Esophagus muscularis mucosa (tissue), 4 donors: ENCODE data around the gene CYBB. TPM values are rescaled to one million over a fixed set of nuclear protein-coding genes. Genes with fewer than 3 reads are reported as not detected.

Source experiments
- DNase-seq: peaks from one replicate; pipeline ENCODE4 v3.0.0-alpha.2; 2017; ENCODE audit errors: extremely low spot score
- H3K27ac ChIP-seq, 4 donors: fragments of 200-600 bp; sonication (generic); replicated peaks in 1 of 4; 1 replicate in 3 of 4; 2 replicates in 1 of 4; pipeline ENCODE4 v1.5.1; 2016 to 2019; ENCODE audit warnings: mild to moderate bottlenecking in 1 of 4
- H3K27me3 ChIP-seq, 4 donors: fragments of 200-600 bp; sonication (generic); one replicate each; pipeline versions ENCODE4 v1.5.1 to v1.6.0; 2016 to 2019
- H3K36me3 ChIP-seq, 4 donors: fragments of 200-600 bp; sonication (generic); one replicate each; pipeline ENCODE4 v1.5.1; 2016 to 2019
- H3K4me1 ChIP-seq, 4 donors: fragments of 200-600 bp; sonication (generic); one replicate each; pipeline ENCODE4 v1.5.1; 2016 to 2019
- H3K4me3 ChIP-seq, 4 donors: fragments of 200-600 bp; sonication (generic); 1 replicate in 2 of 4; 2 replicates in 2 of 4; pipeline ENCODE4 v1.5.1; 2016 to 2019; ENCODE audit warnings: mild to moderate bottlenecking in 4 of 4, moderate library complexity in 1 of 4
- H3K9me3 ChIP-seq, 4 donors: fragments of 200-600 bp; sonication (generic); 1 replicate in 3 of 4; 2 replicates in 1 of 4; pipeline ENCODE4 v1.5.1; 2016 to 2019
- CTCF ChIP-seq, 3 experiments: fragments of 200-600 bp in 2 of 3; fragments of 450-650 bp in 1 of 3; sonication (generic) in 2 of 3; IDR thresholded peaks; one replicate each; pipeline ENCODE4 v1.5.1; 2017 to 2019; ENCODE audit warnings: antibody characterized with exemption in 3 of 3, mild to moderate bottlenecking in 2 of 3, moderate library complexity in 1 of 3
- EP300 ChIP-seq: sonication (generic); formaldehyde crosslinking; IDR thresholded peaks from one replicate; pipeline ENCODE4 v1.6.1; 2017; ENCODE audit warnings: antibody characterized with exemption
- POLR2A ChIP-seq: fragments of 450-650 bp; IDR thresholded peaks from one replicate; pipeline ENCODE4 v1.6.1; 2017; ENCODE audit warnings: antibody characterized with exemption, moderate library complexity, mild to moderate bottlenecking, low read depth
- POLR2AphosphoS5 ChIP-seq, 2 donors: sonication (generic); formaldehyde crosslinking; IDR thresholded peaks; one replicate each; pipeline ENCODE4 v1.6.1; 2017; ENCODE audit warnings: antibody characterized with exemption in 2 of 2
- WGBS: methylation state at CpG from one replicate; pipeline ENCODE4 v1.1.5; 2018; 5-methylcytosine and 5-hydroxymethylcytosine counted together
- intact Hi-C: fragments of 100-400 bp; cut with DNase I; formaldehyde crosslinking; loops from one replicate; pipeline ENCODE4 v1.15.1; 2023
- total RNA-seq, 4 donors: library from RNA; depleted of rRNA; stranded (reverse); fragments of >200 nt; gene quantifications; one replicate each; pipeline versions ENCODE4 v1.1.0 to v1.2.1, GENCODE V29; 2016

Gene CYBB
- total RNA-seq, 4 donors from 2014 or later = 11.4 to 24.5 (median 14.0) TPM

GRCh38 chrX:37781081-37781480 is 1.2 kb downstream of the CYBB start:
- H3K36me3 ChIP-seq = no peaks in the 10 kb centered on the region
- intact Hi-C loops = no loop called here
- WGBS = 91% methylated on average over 4 of the region's 4 CpGs
- no peak overlapping the region for H3K27ac ChIP-seq
- no peaks in the 10 kb centered on the region for H3K27me3 ChIP-seq
- TF ChIP-seq POLR2A (no peak), POLR2AphosphoS5 (IDR thresholded peaks at IDR 0.05) (no peak), CTCF (IDR thresholded peaks at IDR 0.05) (no peak), EP300 (no peak)
- H3K9me3 ChIP-seq = no peaks in the 10 kb centered on the region
- no peaks in the 10 kb centered on the region for H3K4me1 ChIP-seq
- H3K4me3 ChIP-seq = peak overlapping the region in 1 of 4 donors; percentile 4
- no peak for DNase-seq

GRCh38 chrX:37781814-37782213 is 2.0 kb downstream of the CYBB start:
- Histone ChIP-seq H3K27ac (no peak overlapping the region), H3K27me3 (no peaks in the 10 kb centered on the region), H3K4me3 (peak overlapping the region in 1 of 4 donors; percentile 4), H3K4me1 (no peaks in the 10 kb centered on the region), H3K36me3 (no peaks in the 10 kb centered on the region), H3K9me3 (no peaks in the 10 kb centered on the region)
- WGBS = 86% methylated on average over 3 of the region's 3 CpGs
- intact Hi-C loops = no loop called here
- no peak for TF ChIP-seq CTCF (IDR thresholded peaks at IDR 0.05)
- DNase-seq = no peak

GRCh38 chrX:37782359-37782758 is 2.5 kb downstream of the CYBB start:
- TF ChIP-seq EP300 (no peak), POLR2AphosphoS5 (IDR thresholded peaks at IDR 0.05) (no peak), CTCF (IDR thresholded peaks at IDR 0.05) (no peak)
- Histone ChIP-seq H3K36me3 (no peaks in the 10 kb centered on the region), H3K9me3 (no peaks in the 10 kb centered on the region), H3K4me3 (no peak overlapping the region), H3K4me1 (no peaks in the 10 kb centered on the region), H3K27ac (no peak overlapping the region), H3K27me3 (no peaks in the 10 kb centered on the region)
- DNase-seq = no peak
- intact Hi-C loops = no loop called here
- WGBS = 60% methylated on average over 1 of the region's 1 CpG

- WGBS = 57% methylated on average over 4 of the region's 4 CpGs
- no peak for DNase-seq
- Histone ChIP-seq H3K9me3 (no peaks in the 10 kb centered on the region), H3K36me3 (no peaks in the 10 kb centered on the region), H3K27ac (no peak overlapping the region), H3K4me3 (no peak overlapping the region), H3K27me3 (no peaks in the 10 kb centered on the region), H3K4me1 (no peaks in the 10 kb centered on the region)
- TF ChIP-seq CTCF (IDR thresholded peaks at IDR 0.05) (no peak), EP300 (no peak), POLR2A (no peak), POLR2AphosphoS5 (IDR thresholded peaks at IDR 0.05) (no peak)
- intact Hi-C loops = no loop called here
Observed at GRCh38 chrX:37783305-37783704, 3.4 kb downstream of the CYBB start.

GRCh38 chrX:37785569-37785968 is 5.7 kb downstream of the CYBB start:
- no peaks in the 10 kb centered on the region for H3K36me3 ChIP-seq
- DNase-seq = no peak
- H3K27ac ChIP-seq = no peak overlapping the region
- H3K4me3 ChIP-seq = no peak overlapping the region
- H3K9me3 ChIP-seq = no peaks in the 10 kb centered on the region
- intact Hi-C loops = no loop called here
- TF ChIP-seq POLR2A = no peak
- no peak for TF ChIP-seq CTCF (IDR thresholded peaks at IDR 0.05)
- TF ChIP-seq POLR2AphosphoS5 (IDR thresholded peaks at IDR 0.05) = no peak
- TF ChIP-seq EP300 = no peak
- H3K4me1 ChIP-seq = no peaks in the 10 kb centered on the region
- WGBS = 60% methylated on average over 3 of the region's 3 CpGs
- H3K27me3 ChIP-seq = no peaks in the 10 kb centered on the region
